Hepatocyte (in vitro differentiated cells): ENCODE measurements around the gene COX10. TPM values are rescaled to one million over a fixed set of nuclear protein-coding genes. Genes with fewer than 3 reads are reported as not detected.
A peak's percentile ranks its signal among the peaks of the same experiment; 100 is the strongest.
"Not testable (repeated sequence)": the region's sequence is repeated elsewhere in the genome, so short reads cannot be mapped to it uniquely, and the experiment has no call there.

ENCODE experiments used
- DNase-seq: peaks from one replicate; pipeline ENCODE4 v3.0.0-alpha.2; 2016; ENCODE audit warnings: low spot score
- H2AFZ ChIP-seq: fragments of 200-600 bp; sonication (generic); 2 replicates; pipeline ENCODE4 v1.6.0; 2016; ENCODE audit warnings: antibody characterized with exemption, mild to moderate bottlenecking
- H3K27ac ChIP-seq: fragments of 200-600 bp; sonication (generic); 2 replicates; pipeline ENCODE4 v1.5.1; 2016; ENCODE audit warnings: mild to moderate bottlenecking
- H3K27me3 ChIP-seq: fragments of 200-600 bp; sonication (generic); 2 replicates; pipeline ENCODE4 v1.6.1; 2016
- H3K36me3 ChIP-seq: fragments of 200-600 bp; sonication (generic); replicated peaks from 2 replicates; pipeline ENCODE4 v1.5.1; 2016; ENCODE audit warnings: low read depth; ENCODE audit not compliant: insufficient read depth
- H3K4me1 ChIP-seq: fragments of 200-600 bp; sonication (generic); 2 replicates; pipeline ENCODE4 v1.5.1; 2016; ENCODE audit warnings: mild to moderate bottlenecking, moderate library complexity; ENCODE audit not compliant: insufficient read depth
- H3K4me2 ChIP-seq: fragments of 200-600 bp; sonication (generic); 2 replicates; pipeline ENCODE4 v1.6.0; 2016
- H3K4me3 ChIP-seq: fragments of 200-600 bp; sonication (generic); 2 replicates; pipeline ENCODE4 v1.5.1; 2016; ENCODE audit warnings: mild to moderate bottlenecking
- H3K79me2 ChIP-seq: fragments of 200-600 bp; sonication (generic); 2 replicates; pipeline ENCODE4 v1.6.0; 2017; ENCODE audit warnings: mild to moderate bottlenecking
- H3K9me2 ChIP-seq: fragments of 200-600 bp; sonication (generic); replicated peaks from 2 replicates; pipeline ENCODE4 v1.6.0; 2017; ENCODE audit warnings: mild to moderate bottlenecking; ENCODE audit not compliant: insufficient read depth
- H3K9me3 ChIP-seq: fragments of 200-600 bp; sonication (generic); 2 replicates; pipeline ENCODE4 v1.5.1; 2016; ENCODE audit warnings: low read depth, mild to moderate bottlenecking
- H4K20me1 ChIP-seq: fragments of 200-600 bp; sonication (generic); 2 replicates; pipeline ENCODE4 v1.6.0; 2016; ENCODE audit warnings: mild to moderate bottlenecking; ENCODE audit not compliant: insufficient read depth, poor library complexity, severe bottlenecking
- CTCF ChIP-seq: fragments of 200-600 bp; sonication (generic); IDR thresholded peaks from 2 replicates; pipeline ENCODE4 v1.5.1; 2016; ENCODE audit warnings: antibody characterized with exemption, mild to moderate bottlenecking; ENCODE audit not compliant: poor library complexity
- EZH2 ChIP-seq: fragments of 200-600 bp; sonication (generic); IDR thresholded peaks from 2 replicates; pipeline ENCODE4 v1.6.1; 2016; ENCODE audit warnings: antibody characterized with exemption, mild to moderate bottlenecking, borderline replicate concordance
- EZH2phosphoT487 ChIP-seq: fragments of 200-600 bp; sonication (generic); IDR thresholded peaks from one replicate; pipeline ENCODE4 v1.6.1; 2018; ENCODE audit warnings: antibody characterized with exemption, mild to moderate bottlenecking, low read depth, moderate library complexity; ENCODE audit not compliant: unreplicated experiment, severe bottlenecking
- WGBS: methylation state at CpG from one replicate; pipeline ENCODE4 v1.1.6; 2016; ENCODE audit warnings: low lambda C conversion rate; ENCODE audit errors: missing lambda C conversion rate; 5-methylcytosine and 5-hydroxymethylcytosine counted together
- polyA plus RNA-seq: library from polyadenylated mRNA; unstranded; fragments of >200 nt; fragmentation: Nextera tagmentation; extraction: Ambion mirVana; gene quantifications from 2 replicates; pipeline ENCODE4 v1.2.1, GENCODE V29; 2016
- total RNA-seq: library from RNA; depleted of rRNA; stranded (reverse); fragments of >200 nt; gene quantifications from 2 replicates; pipeline ENCODE4 v1.2.3, GENCODE V29; 2014

The COX10 gene
- total and polyA plus RNA-seq, 2 experiments from 2014 or later: 23.2 to 27.6 TPM

- peaks cover 12% of the 10 kb centered on the region for H3K9me3 ChIP-seq
- peaks cover 3% of the 10 kb centered on the region for H3K36me3 ChIP-seq
- H4K20me1 ChIP-seq: no peaks in the 10 kb centered on the region
- H3K4me3 ChIP-seq: no peak overlapping the region
- TF ChIP-seq EZH2phosphoT487 (no peak), EZH2 (no peak), CTCF (no peak)
- H3K4me2 ChIP-seq: no peak overlapping the region
- WGBS: 98% methylated on average over 3 of the region's 3 CpGs
- no peaks in the 10 kb centered on the region for H3K27me3 ChIP-seq
- no peak for DNase-seq
- H2AFZ ChIP-seq: no peak overlapping the region
- H3K27ac ChIP-seq: no peak overlapping the region
- H3K79me2 ChIP-seq: no peaks in the 10 kb centered on the region
- H3K9me2 ChIP-seq: no peaks in the 10 kb centered on the region
- H3K4me1 ChIP-seq: peaks cover 8% of the 10 kb centered on the region
Observed at GRCh38 chr17:14168582-14168981, 99.3 kb downstream of the COX10 start.

GRCh38 chr17:14169287-14169686 lies 100.0 kb downstream of the COX10 start:
- Histone ChIP-seq H3K27me3 (no peaks in the 10 kb centered on the region), H3K9me2 (no peaks in the 10 kb centered on the region), H3K9me3 (peaks cover 12% of the 10 kb centered on the region), H3K79me2 (no peaks in the 10 kb centered on the region), H3K4me3 (no peak overlapping the region), H2AFZ (no peak overlapping the region), H4K20me1 (no peaks in the 10 kb centered on the region), H3K36me3 (peaks cover 3% of the 10 kb centered on the region), H3K4me2 (no peak overlapping the region), H3K4me1 (peaks cover 8% of the 10 kb centered on the region), H3K27ac (no peak overlapping the region)
- no peak for DNase-seq
- 93% methylated on average over 2 of the region's 2 CpGs for WGBS
- TF ChIP-seq CTCF (no peak), EZH2 (no peak), EZH2phosphoT487 (no peak)

GRCh38 chr17:14169901-14170300 lies 100.6 kb downstream of the COX10 start:
- Histone ChIP-seq H3K4me1 (peaks cover 8% of the 10 kb centered on the region), H4K20me1 (no peaks in the 10 kb centered on the region), H3K79me2 (no peaks in the 10 kb centered on the region), H3K9me2 (no peaks in the 10 kb centered on the region), H3K27ac (no peak overlapping the region), H3K4me3 (no peak overlapping the region), H3K27me3 (no peaks in the 10 kb centered on the region), H3K4me2 (no peak overlapping the region), H3K36me3 (peaks cover 3% of the 10 kb centered on the region), H2AFZ (no peak overlapping the region), H3K9me3 (peaks cover 12% of the 10 kb centered on the region)
- TF ChIP-seq EZH2phosphoT487 (no peak), CTCF (no peak), EZH2 (no peak)
- 92% methylated on average over 1 of the region's 1 CpG for WGBS
- no peak for DNase-seq

GRCh38 chr17:14176989-14177388 lies 107.7 kb downstream of the COX10 start:
- not testable (repeated sequence) for H3K9me2 ChIP-seq, H4K20me1 ChIP-seq, H3K9me3 ChIP-seq, H2AFZ ChIP-seq, H3K27ac ChIP-seq, H3K79me2 ChIP-seq, H3K4me2 ChIP-seq, H3K4me1 ChIP-seq, H3K4me3 ChIP-seq, H3K36me3 ChIP-seq, H3K27me3 ChIP-seq
- 50% methylated on average over 3 of the region's 3 CpGs for WGBS
- peak; percentile 35 for DNase-seq

- H3K27me3 ChIP-seq, H3K4me3 ChIP-seq, H3K79me2 ChIP-seq, H2AFZ ChIP-seq, H3K9me2 ChIP-seq, H3K4me1 ChIP-seq, H3K9me3 ChIP-seq, H3K36me3 ChIP-seq, H4K20me1 ChIP-seq, DNase-seq, H3K4me2 ChIP-seq, H3K27ac ChIP-seq: not testable (repeated sequence)
- WGBS: no CpG with 5 or more reads among the region's 4 CpGs
Observed at GRCh38 chr17:14177801-14178200, 108.5 kb downstream of the COX10 start.

GRCh38 chr17:14179951-14180350 lies 110.6 kb downstream of the COX10 start:
- not testable (repeated sequence) for H3K27me3 ChIP-seq, H3K27ac ChIP-seq, H3K79me2 ChIP-seq, H3K4me1 ChIP-seq, H2AFZ ChIP-seq, H4K20me1 ChIP-seq, H3K36me3 ChIP-seq, H3K4me2 ChIP-seq, H3K4me3 ChIP-seq, H3K9me2 ChIP-seq, H3K9me3 ChIP-seq, DNase-seq
- no CpG with 5 or more reads among the region's 1 CpG for WGBS

- H3K27ac ChIP-seq, H4K20me1 ChIP-seq, DNase-seq, H3K27me3 ChIP-seq, H3K4me2 ChIP-seq, H2AFZ ChIP-seq, H3K79me2 ChIP-seq, H3K36me3 ChIP-seq, H3K9me2 ChIP-seq, H3K4me1 ChIP-seq, H3K4me3 ChIP-seq, H3K9me3 ChIP-seq: not testable (repeated sequence)
- 94% methylated on average over 6 of the region's 6 CpGs for WGBS
Observed at GRCh38 chr17:14182084-14182483, 112.8 kb downstream of the COX10 start.
